Lower leg skin (tissue), 3 donors: ENCODE measurements around the gene TTC39B.

Experiments used
- POLR2A ChIP-seq, 2 donors: fragments of 450-650 bp; IDR thresholded peaks; one replicate each; pipeline ENCODE4 v1.6.1; 2016 to 2017; ENCODE audit warnings: antibody characterized with exemption in 2 of 2, mild to moderate bottlenecking in 1 of 2, moderate library complexity in 1 of 2
- TF ChIP-seq, protein P1 (sequence below), 3 donors: fragments of 450-650 bp; IDR thresholded peaks; one replicate each; pipeline ENCODE4 v1.5.1; 2016; ENCODE audit warnings: antibody characterized with exemption in 3 of 3, mild to moderate bottlenecking in 3 of 3, moderate library complexity in 2 of 3

DNA sequence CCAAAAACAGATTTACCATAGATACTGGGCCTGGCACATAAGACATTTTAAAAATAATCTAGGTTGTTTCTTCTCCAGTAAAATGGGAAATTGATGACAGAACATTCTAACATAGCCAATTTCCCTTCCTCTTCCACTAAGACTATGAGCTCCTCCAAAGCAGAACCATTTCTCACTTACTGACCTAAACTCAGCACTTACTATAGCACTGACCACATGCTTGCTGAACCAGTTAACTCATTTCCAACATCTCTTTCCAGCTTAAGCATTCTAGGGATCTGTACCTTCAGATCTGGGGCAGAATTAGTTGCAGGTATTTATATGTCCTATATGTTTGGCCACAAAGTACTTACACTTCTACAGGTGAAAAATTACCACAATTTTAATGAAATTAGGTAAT is 58.9 kb downstream of the TTC39B start:
- TF ChIP-seq, protein P1, sequence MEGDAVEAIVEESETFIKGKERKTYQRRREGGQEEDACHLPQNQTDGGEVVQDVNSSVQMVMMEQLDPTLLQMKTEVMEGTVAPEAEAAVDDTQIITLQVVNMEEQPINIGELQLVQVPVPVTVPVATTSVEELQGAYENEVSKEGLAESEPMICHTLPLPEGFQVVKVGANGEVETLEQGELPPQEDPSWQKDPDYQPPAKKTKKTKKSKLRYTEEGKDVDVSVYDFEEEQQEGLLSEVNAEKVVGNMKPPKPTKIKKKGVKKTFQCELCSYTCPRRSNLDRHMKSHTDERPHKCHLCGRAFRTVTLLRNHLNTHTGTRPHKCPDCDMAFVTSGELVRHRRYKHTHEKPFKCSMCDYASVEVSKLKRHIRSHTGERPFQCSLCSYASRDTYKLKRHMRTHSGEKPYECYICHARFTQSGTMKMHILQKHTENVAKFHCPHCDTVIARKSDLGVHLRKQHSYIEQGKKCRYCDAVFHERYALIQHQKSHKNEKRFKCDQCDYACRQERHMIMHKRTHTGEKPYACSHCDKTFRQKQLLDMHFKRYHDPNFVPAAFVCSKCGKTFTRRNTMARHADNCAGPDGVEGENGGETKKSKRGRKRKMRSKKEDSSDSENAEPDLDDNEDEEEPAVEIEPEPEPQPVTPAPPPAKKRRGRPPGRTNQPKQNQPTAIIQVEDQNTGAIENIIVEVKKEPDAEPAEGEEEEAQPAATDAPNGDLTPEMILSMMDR (IDR thresholded peaks at IDR 0.05), result no peak
- TF ChIP-seq POLR2A (IDR thresholded peaks at IDR 0.05), result no peak
